HG03460 (cell line): ENCODE measurements around the gene IRF2BP1.
"Not testable (repeated sequence)": the region's sequence is repeated elsewhere in the genome, so short reads cannot be mapped to it uniquely, and the experiment has no call there.

Experiments
- ATAC-seq: cut with Tn5 transposase; IDR thresholded peaks from one replicate; pipeline ENCODE4 v1.9.1; 2021; ENCODE audit not compliant: unreplicated experiment

IRF2BP1 gene

DNA sequence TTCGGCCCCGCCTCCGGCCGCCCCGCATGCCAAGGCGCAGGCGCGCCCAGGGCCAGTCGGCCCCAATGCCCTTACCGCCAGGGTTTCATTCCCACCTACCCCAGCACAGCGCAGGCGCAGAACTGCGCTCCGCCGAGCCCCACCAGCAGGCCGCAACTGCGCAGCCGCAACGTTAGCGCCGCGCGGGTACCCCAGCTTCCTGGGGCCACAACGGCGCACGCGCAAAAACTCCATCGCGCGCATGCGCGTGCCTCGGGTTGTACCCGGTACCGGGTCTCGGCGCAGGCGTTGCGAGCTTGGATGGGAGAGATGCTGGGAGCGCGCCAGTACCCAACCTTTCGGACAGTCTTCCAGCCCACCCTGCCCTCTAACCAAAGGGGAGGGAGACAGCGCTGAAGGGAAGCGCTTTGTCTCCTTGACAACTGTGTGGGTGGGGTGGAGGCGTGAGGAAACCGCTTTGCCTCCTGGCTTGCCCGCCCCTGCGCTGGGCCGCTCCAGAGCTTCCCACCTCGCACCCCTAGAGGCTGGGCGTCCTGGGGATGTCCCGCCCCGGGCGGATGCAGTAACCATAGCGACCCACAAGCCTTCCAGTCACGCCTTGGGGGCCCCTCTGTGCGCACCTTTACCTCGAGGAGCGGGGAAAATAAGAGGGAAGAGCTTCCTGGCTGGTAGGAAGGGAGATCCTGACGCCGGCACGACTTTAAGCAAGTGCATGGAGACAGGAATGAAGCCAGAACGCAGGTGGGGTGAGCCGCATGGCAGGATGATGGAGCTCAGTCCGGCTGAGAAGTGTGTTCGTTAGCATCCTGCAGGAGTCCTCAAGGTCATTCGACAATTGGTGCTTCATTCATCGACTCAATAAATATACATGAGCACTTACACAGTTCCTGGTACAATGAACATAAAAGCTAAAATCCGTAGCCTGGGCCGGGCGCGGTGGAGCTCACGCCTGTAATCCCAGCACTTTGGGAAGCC is 17.0 kb upstream of the IRF2BP1 start:
- ATAC-seq = peak; percentile 69

DNA sequence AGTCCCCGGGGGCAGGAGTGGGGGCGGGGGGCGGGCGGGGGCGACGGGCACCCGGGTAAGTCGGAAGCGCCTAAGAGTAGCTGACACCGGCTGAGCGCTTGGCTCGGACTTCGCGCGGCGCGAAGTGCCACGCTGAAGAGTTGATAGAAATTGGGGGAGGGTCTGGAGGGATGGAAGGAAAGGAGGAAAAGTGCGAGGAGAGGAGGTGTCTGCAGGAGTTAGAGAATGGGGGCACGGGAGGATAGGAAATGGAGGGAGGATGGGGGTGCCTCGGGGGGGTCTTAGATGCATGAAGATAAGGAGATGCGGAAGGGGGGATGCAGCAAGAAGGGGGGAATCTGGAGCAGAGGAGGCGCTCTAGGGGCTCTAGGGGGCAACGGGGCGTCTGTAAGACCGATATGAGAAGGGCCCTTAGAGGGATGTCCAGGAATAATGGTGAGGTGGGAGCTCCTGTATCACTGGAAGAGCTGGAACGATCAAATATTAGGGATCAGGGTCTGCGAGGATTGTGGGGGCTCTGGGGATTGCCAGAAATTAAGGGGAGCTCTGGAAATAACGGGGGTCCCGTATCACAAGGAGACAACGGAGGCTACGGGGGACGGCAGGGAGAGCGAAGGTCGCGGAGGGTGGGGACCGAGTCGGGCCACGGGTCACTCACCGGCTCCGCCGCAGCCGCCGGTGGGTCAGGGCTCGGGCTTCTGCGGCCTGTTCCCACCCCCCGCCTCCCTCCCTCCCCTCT is 16.1 kb upstream of the IRF2BP1 start, which contains the start of gene MYPOP:
Gene MYPOP, minus strand, starts transcription at position 702 of the 739 bp plus-strand sequence. CDS start 840 bp downstream, outside the sequence.
- peak; percentile 2 for ATAC-seq

DNA sequence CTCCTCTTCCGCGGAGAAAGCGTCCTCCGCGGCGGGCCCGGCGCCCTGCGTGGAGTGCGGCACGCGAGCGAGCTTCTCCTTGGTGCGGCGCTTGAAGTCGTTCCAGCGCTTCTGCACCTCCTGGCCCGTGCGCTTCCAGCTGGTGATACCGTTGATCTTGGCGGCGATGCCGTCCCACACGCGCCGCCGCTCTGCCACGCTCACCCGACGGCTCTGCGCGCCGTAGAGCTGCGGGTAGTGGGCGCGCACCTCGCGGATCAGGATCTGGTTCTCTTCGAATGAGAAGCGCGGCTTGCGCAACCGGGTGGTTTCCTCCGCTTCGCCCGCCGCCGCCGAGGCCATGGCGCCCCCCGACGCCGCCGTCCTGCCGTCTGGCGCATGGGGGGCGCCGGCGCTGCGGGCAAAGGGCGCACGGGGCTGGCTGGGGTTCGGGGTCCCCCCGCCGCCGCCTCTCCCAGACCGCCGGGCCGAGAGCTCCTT is 15.5 kb upstream of the IRF2BP1 start:
- ATAC-seq = no peak

DNA sequence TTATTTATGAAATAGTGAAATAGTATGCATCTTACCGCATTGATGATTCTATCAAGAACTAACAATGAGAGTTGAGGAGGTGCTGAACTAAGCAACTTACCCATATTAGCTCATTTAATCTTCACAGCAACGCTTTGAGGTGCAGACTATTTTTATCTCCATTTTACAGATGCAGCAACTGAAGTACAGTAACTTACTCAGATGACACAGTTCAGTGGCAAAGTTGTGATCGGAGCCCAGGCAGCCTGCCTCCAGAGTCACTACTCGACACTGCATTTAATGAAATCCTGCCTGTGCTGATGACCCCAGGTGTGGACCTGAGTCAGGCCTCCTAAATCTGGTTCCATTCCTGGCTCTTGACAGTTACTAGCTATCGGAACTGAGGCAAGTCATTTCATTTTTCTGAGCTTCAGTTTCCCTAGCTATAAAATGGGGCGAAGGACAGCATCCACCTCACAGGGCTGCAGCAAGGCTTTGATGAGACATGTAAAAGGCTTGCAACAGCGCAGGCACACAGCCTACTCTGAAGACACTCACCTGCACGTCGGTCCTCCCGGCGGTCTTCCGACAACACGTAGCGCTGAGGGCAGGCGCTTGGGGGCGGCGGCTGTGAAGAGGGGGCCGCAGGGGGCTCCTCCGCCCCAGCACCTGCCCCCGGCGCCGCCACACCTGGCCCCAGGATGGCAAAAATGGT is 14.9 kb upstream of the IRF2BP1 start:
- no peak for ATAC-seq

DNA sequence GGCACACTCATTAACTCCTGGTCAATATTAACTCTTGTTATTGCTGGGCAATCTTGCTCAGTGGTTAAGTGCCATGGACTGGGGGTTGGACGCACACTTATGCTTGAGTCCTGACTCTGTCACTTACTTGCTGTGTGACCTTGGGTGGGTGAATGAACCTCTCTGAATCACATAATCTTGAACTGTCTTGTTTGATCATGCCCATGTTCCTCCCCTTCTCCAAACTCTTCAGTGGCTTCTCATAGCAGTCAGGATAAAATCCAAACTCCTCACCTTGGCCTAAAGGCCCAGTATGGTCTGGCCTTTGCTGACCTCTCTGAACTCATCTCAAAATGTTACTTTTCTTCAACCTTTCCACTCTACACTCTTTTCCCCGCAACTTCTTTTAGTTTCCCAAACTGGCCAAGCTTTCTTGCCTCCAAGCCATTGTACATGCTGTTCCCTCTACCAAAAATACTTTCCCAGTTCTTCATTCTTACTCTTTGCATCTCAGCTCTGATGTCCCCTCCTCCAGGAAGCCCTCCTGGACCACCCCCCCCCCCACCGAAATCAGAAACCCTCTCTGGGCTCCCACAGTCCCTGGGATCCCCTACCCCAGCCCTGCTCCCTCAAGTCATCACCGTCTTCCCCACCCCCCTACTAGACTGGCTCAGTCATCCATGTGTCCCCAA is 14.1 kb upstream of the IRF2BP1 start:
- ATAC-seq = no peak

DNA sequence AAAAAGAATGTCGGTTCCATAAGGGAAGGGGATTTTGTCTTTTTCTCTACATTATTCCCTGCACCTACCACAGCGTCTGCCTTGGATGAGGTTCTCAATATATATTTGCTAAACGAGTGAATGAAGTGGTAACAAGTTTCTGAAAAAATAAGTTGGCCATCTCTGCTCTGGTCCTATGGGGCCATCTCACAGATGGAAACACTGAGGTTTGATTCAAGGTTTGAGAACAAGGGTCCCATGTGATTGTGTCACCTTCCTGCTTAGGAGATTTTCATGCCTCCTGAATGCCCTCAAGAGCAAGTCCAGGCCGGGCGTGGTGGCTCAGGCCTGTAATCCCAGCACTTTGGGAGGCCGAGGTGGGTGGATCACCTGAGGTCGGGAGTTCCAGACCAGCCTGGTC is 13.3 kb upstream of the IRF2BP1 start:
- no peak for ATAC-seq

DNA sequence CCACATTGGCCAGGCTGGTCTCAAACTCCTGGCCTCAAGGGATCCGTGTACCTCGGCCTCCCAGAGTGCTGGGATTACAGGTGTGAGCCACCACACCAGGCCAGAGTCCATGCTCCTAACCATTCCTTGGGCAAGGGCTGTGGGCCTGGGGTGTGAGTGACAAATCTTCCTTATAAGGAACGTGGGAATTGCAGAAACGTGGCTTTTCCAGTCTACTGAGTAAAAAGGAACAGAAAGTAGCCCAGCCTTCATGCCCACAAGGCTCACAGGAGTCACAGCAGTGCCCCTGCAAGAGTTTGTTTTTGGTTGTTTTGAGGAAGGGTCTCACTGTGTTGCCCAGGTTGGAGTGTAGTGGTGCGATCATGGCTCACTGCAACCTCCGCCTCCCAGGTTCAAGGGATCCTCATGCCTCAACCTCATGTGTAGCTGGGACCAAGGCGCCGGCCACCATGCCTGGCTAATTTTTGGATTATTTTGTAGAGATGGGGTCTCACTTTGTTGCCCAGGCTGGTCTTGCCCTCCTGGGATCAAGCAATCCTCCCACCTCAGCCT is 11.4 kb upstream of the IRF2BP1 start:
- no peak for ATAC-seq

DNA sequence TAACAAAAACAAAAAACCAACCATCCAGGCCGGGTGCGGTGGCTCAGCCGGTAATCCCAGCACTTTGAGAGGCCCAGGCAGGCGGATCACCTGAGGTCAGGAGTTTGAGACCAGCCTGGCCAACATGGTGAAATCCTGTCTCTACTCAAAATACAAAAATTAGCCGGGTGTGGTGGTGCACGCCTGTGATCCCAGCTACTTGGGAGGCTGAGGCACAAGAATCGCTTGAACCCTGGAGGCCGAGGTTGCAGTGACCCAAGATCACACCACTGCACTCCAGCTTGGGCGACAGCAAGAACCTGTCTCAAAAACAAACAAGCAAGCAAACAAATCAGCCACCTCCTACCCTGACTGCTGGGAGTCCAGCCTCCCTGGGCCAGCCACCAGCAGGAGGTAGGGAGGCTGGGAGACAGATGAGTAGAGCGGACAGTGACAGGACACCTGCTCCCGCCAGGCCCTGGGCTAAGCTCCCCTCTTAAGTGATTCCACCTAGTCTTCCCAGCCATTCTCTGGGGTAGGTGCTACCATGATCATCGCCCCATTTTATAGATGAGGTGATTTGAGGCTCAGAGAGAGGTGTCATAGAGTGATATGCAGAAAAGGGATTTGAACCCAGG is 10.2 kb upstream of the IRF2BP1 start:
- not testable (repeated sequence) for ATAC-seq

DNA sequence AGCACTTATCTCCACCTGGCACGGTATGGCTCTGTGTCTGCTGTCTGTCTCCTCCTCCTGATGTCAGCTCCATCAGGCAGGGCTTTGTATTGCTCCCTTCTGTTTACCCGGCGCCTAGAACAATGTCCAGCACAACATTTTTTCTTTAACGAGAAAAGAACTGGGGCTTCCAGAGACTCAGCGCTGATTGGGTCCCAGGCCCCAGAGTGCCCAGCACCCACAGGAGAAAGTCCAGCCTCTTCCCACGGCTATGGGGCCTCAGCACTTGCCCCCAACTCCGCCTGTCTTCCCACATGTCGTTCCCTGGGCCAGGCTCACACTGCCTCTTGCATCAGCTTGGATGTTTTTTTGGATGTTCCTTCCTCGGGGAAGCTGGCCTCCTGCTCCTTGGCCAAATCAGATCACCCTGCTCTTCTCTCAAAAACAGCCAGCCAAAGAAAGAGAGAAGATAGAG is 9.6 kb upstream of the IRF2BP1 start:
- ATAC-seq = no peak

DNA sequence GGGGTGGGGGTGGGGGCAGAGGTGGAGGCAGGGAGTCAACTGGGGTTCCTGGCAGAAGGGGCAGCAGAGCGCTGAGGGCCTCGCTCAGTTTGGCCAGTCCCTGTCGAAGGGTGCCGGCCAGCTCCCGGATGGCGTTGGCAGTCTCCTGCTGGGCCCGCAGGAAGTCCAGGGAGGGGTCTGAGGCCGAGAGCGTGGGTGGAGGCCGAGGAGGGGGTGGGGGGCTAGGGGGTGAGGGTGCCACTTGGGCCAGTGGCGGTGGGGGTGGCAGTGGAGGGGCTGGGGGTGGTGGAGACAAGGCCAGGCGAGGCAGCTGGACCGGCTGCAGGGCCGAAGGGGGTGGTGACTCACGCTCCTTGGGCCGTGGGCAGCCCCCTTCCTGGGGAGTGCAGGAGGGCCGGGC is 4.9 kb upstream of the IRF2BP1 start:
- no peak for ATAC-seq

DNA sequence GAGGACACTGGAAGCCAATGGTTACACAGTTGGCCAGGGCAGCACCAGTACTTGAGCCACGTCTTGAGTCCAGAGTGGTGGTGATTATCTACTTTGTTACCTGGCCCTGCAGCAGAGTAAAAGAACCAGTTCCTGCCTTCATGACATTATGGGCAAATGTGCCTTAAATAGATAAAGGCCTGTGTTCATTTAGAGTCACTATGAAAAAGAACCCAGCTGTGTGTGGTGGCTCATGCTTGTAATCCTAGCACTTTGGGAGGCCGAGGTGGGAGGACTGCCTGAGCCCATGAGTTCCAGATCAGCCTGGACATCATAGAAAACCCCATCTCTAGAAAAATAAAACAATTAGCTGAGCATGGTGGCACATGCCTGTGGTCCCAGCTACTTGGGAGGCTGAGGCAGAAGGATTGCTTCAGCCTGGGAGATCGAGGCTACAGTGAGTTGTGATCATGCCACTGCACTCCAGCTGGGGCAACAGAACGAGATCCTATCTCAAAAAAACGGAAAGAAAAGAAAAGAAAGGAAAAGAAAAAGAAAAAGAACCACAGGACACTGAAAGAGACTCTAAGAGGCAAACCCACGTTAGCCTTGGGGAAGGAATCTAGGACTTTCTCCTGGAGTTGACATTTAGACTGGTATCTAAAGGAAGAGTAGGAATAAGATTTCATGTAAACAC is 3.4 kb upstream of the IRF2BP1 start:
- no peak for ATAC-seq

DNA sequence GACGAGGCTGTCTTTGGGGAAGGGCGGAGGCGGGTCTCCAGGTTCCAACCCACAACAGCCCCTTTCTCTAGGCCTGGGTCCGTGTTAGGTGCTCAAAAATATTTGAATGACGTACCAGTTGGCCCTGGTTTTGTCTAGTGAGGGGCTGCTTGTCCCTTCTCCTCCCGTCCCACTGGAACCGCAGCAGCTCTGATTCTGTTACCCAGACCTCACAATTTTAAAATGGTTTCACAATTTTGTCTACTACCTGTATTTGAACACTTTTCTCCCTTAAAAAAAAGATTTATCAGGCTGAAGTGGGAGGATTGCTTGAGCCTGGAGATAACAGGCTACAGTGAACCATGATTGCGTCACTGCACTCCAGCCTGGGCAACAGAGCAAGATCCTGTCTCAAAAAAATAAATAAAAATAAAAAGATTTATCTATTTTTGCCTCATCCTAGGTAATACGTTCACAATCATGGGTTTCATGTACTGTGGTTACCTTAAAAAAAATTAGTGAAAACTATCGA is 1.3 kb upstream of the IRF2BP1 start:
- no peak for ATAC-seq

DNA sequence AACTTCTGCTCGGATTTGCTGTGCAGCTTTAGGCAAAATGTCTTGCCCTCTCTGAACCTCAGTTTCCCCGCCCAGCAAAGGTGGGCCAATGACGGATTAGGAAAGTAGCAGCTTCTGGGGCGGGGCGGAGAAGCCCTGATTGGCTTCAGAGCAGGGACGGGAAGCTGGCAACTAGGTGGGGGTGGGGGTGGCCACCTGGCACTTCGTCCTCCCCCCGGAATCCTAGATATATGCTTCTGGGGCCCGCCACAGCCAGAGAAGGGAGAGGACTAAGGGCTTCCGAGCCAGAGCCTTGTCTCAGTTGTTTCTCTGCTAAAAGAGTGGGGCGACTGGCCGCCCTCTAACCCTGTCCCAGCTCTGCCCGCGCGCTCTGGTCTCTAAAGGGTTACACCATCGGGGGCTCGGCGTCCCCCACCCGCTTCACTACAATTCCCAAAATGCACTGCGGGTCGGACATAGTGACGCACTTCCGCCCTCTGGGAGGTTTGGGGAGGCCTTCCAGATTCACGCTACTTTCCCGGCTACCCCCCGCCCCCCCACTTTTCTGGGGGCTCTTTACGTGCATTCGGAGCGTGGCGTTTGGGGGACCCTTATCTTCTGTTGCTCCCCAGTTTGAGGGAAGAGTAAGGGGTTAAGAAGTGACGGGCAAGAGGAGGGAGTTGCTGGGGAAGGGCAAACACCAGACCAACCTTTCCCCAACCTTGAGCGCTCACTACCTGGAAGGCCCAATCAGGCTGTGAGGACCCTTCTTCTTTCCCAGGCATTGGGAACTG is 672 bp upstream of the IRF2BP1 start:
- peak; percentile 40 for ATAC-seq

DNA sequence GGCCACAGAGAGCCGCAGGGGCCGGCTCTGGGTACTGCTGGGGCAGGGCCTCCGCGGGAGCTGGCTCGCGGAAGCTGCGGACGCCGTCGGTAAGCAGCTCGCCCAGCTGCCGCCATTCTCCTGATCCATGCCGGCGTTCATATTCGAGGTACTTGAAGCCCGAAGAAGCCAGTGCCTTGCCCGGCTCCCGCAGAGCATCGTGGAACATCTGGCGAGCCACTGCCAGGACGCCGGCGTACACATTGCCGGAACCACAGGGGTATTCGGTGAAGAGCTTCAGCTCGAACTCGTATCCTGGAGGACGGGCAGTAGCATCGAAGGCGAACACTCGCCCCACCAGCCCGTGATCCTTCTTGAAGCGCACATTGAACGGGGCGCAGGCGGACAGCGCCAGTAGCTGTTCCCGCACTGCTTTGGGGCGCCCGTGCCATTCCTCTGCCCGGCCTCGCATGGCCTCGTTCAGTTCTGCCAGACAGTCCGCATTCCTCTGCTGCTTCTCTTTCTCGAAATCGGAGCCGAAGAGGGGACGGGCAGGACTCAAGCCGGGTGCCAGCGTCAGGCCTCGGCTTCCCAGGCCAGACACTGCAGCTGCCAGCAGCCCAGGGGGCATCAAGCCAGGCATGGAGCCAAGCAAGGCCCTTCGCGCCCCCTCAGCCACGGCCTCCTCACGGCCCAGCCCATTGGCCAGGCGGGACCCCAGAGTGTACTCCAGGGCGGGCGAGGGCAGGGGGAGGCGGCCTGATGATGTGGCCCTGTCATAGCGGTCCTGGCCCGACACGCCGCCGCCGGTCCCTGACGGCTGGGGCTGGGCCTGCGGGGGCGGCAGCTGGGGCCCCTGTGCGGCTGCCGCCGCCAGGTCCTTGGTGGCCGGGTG is 1.0 kb downstream of the IRF2BP1 start:
- ATAC-seq = no peak

DNA sequence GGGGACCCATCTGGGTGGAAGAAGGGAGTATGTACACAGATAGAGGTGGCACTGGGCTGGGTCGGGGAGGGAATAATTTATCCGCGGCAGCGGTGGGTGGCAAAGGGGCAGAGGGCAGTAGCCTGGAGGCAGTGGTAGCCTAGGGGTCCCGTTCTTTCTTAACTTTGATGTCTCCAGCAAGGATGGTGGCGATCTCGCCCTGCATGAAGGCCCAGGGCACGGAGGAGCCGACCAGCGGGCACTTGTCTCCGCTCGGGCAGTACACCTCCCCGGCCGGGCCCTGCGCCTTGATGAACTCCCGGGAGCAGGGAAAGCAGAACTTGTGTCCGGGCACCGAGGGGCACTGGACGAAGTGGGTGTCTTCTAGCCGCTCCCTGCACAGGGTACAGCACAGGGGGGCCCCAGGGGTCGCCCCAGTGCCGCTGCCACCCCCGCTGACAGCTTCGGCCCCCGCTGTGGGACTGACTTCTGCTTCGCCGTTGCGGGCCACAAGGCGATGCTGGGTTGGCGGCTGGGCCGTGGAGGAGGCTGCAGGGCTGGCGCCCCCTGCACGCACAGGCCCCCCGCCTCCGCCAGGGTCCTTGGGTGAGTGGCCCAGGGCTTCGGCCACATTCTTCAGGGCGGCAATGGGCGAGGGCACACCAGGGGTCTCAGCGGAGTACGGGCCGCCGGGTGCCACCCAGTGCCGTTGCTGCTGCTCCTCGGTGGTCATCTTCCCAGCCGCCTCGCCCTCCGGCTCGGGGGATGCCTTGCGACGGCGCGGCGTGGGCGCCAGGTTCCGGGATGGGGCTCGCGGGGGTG is 1.9 kb downstream of the IRF2BP1 start:
- ATAC-seq = no peak

DNA sequence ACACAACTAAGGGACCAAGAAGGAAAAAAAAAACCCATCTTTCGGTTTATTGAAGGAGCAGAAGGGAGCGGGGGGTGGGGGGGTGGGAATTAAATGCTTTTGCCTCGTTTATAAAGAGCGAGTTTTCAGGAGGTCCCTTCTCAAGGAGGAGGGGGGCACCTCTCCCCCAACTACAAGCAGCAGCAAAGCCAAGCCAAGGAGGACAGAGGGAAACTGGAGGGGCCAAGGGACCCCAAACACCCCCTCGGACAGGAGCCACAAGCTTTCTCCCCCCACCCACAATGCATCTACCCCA is 2.4 kb downstream of the IRF2BP1 start:
- no peak for ATAC-seq
